ENCODE measurements around the gene ARL15. TPM values are rescaled to one million over a fixed set of nuclear protein-coding genes. Genes with fewer than 3 reads are reported as not detected.

ARL15 gene
- total and polyA plus RNA-seq, 9 of the 15 experiments (the other 6 are each of a cell fraction or from before 2014, with no cell fraction given) = 18.5 to 80.4 (median 57.0) TPM

DNA sequence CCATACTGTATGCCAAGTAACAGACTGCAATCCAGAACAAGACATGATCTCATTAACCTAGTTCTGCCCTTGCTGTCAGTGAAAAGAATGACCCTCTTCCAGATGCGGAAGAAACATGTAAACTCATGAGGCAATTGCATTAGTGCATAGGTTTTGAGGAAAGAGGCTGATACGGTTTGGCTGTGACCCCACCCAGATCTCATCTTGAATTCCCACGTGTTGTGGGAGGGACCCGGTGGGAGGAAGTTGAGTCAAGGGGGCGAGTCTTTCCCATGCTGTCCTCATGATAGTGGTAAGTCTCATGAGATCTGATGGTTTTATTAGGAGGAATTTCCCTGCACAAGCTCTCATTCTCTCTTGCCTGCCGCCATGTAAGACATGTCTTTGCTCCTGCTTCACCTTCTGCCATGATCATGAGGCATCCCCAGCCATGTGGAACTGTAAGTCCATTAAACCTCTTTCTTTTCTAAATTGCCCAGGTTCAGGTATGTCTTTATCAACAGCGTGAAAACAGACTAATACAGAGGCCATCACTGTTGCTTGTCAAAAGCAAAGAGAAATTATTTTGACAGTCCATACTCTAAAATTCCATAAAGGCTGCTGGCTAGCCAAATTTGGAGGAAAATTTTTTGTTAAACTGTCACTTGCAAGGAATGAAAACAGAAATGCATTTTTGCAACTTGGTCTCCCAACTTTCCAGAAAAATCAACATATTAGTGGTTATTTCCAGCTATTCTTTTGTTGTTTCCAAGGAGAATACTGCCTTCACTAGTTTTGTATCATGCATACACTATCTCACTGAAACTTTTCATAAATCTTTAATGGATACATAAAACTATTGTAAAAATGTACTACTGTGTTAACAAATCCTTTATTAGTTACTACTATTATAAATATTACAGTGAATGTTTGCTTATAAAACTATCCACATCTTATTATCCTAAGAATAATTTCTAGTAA is 3.2 kb upstream of the ARL15 start (continued):
- no peak; the same call in 1 of the 2 replicates for TF ChIP-seq ELF4 (CRISPR knock-in tag; IDR thresholded peaks at IDR 0.05)
- no peak for TF ChIP-seq HNRNPUL1 (IDR thresholded peaks at IDR 0.05; ENCODE audit: low read length)
- TF ChIP-seq, protein P1, sequence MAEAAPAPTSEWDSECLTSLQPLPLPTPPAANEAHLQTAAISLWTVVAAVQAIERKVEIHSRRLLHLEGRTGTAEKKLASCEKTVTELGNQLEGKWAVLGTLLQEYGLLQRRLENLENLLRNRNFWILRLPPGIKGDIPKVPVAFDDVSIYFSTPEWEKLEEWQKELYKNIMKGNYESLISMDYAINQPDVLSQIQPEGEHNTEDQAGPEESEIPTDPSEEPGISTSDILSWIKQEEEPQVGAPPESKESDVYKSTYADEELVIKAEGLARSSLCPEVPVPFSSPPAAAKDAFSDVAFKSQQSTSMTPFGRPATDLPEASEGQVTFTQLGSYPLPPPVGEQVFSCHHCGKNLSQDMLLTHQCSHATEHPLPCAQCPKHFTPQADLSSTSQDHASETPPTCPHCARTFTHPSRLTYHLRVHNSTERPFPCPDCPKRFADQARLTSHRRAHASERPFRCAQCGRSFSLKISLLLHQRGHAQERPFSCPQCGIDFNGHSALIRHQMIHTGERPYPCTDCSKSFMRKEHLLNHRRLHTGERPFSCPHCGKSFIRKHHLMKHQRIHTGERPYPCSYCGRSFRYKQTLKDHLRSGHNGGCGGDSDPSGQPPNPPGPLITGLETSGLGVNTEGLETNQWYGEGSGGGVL (CRISPR knock-in tag; IDR thresholded peaks at IDR 0.05) = no peak
- TF ChIP-seq ZNF146 (CRISPR knock-in tag; IDR thresholded peaks at IDR 0.05; ENCODE audit: unreplicated experiment) = no peak
- TF ChIP-seq RFX5 (IDR thresholded peaks at IDR 0.05; ENCODE audit: low read depth, low read length) = no peak
- TF ChIP-seq HIVEP1 (CRISPR knock-in tag; IDR thresholded peaks at IDR 0.05) = no peak
- TF ChIP-seq TFE3 (CRISPR knock-in tag; IDR thresholded peaks at IDR 0.05) = no peak
- TF ChIP-seq ELF2 (CRISPR knock-in tag; IDR thresholded peaks at IDR 0.05) = no peak
- peak; percentile 54; the same call in 1 of the 2 replicates for TF ChIP-seq TCF3 (CRISPR knock-in tag; IDR thresholded peaks at IDR 0.05)
- TF ChIP-seq ZNF436 (CRISPR knock-in tag; IDR thresholded peaks at IDR 0.05) = no peak
- no peak for TF ChIP-seq HEY1 (CRISPR knock-in tag; IDR thresholded peaks at IDR 0.05; ENCODE audit: borderline replicate concordance)
- no peak for TF ChIP-seq IRF2 (CRISPR knock-in tag; IDR thresholded peaks at IDR 0.05)
- no peak for TF ChIP-seq ZNF445 (CRISPR knock-in tag; IDR thresholded peaks at IDR 0.05; ENCODE audit: low read depth)
- TF ChIP-seq JUNB (CRISPR knock-in tag; conservative IDR thresholded peaks at IDR 0.05) = no peak
- TF ChIP-seq PML (IDR thresholded peaks at IDR 0.05; ENCODE audit: low read length) = peak; percentile 75
- peak; percentile 77 for TF ChIP-seq PKNOX1 (IDR thresholded peaks at IDR 0.05)
- no peak for TF ChIP-seq U2AF2 (optimal IDR thresholded peaks at IDR 0.05; ENCODE audit: low read depth, low read length)
- peak; percentile 71 for TF ChIP-seq DPF2 (IDR thresholded peaks at IDR 0.05)
- TF ChIP-seq ZNF717 (CRISPR knock-in tag; IDR thresholded peaks at IDR 0.05) = no peak
- TF ChIP-seq E2F8 (IDR thresholded peaks at IDR 0.05; ENCODE audit: low read depth, partially characterized antibody) = no peak
- no peak; the same call in 1 of the 2 replicates for TF ChIP-seq EGR1 (conservative IDR thresholded peaks at IDR 0.05)
- peak; percentile 30; the same call in 1 of the 2 replicates for TF ChIP-seq PHF8 (IDR thresholded peaks at IDR 0.05; ENCODE audit: borderline replicate concordance, low read length)

All from K562 (cell line).